Stomach (tissue), 4 donors: Measurements from ENCODE around the gene PHLPP2.

Experiments
- CTCF ChIP-seq, 7 experiments: fragments of 450-650 bp in 4 of 7; fragments of 200-600 bp in 3 of 7; sonication (generic) in 3 of 7; IDR thresholded peaks; one replicate each; pipeline ENCODE4 v1.5.1; 2016 to 2019; ENCODE audit warnings: antibody characterized with exemption in 7 of 7, control low read depth in 2 of 7, mild to moderate bottlenecking in 1 of 7
- POLR2A ChIP-seq, 4 donors: fragments of 450-650 bp; IDR thresholded peaks; one replicate each; pipeline ENCODE4 v1.6.1; 2016; ENCODE audit warnings: antibody characterized with exemption in 4 of 4, control low read depth in 2 of 4, mild to moderate bottlenecking in 1 of 4, moderate library complexity in 1 of 4

GRCh38 chr16:71754652-71755051, 30.2 kb upstream of the PHLPP2 start:
- no peak for TF ChIP-seq POLR2A (IDR thresholded peaks at IDR 0.05)
- no peak for TF ChIP-seq CTCF (IDR thresholded peaks at IDR 0.05)
